Measurements from ENCODE around the gene MOB3A. TPM values are rescaled to one million over a fixed set of nuclear protein-coding genes. Genes with fewer than 3 reads are reported as not detected.
"Not testable (repeated sequence)": the region's sequence is repeated elsewhere in the genome, so short reads cannot be mapped to it uniquely, and the experiment has no call there.

MOB3A gene
- total RNA-seq, 1 donor from 2014 or later = 15.6 TPM

GRCh38 chr19:2128252-2128651 lies 32.1 kb upstream of the MOB3A start:
- intact Hi-C loops (cut with DNase I); DNase-seq: not testable (repeated sequence)
- peak; percentile 7 for ATAC-seq (ENCODE audit: poor library complexity)

- DNase-seq = peak; percentile 86
- intact Hi-C loops (cut with DNase I) = no loop called here
- ATAC-seq (ENCODE audit: poor library complexity) = peak; percentile 83
Measured at GRCh38 chr19:2127758-2128157, 31.6 kb upstream of the MOB3A start.

- intact Hi-C loops (cut with DNase I) = no loop called here
- no peak for ATAC-seq (ENCODE audit: poor library complexity)
- no peak for DNase-seq
Measured at GRCh38 chr19:2126879-2127518, 30.9 kb upstream of the MOB3A start.

GRCh38 chr19:2123682-2124387 lies 27.7 kb upstream of the MOB3A start:
- ATAC-seq (ENCODE audit: poor library complexity) (no peak), DNase-seq (no peak)
- intact Hi-C loops (cut with DNase I) = no loop called here

- intact Hi-C loops (cut with DNase I) = no loop called here
- ATAC-seq (ENCODE audit: poor library complexity) (no peak), DNase-seq (no peak)
Measured at GRCh38 chr19:2122982-2123381, 26.9 kb upstream of the MOB3A start.

- intact Hi-C loops (cut with DNase I) = no loop called here
- ATAC-seq (ENCODE audit: poor library complexity) = no peak
- no peak for DNase-seq
Measured at GRCh38 chr19:2122251-2122650, 26.1 kb upstream of the MOB3A start.

GRCh38 chr19:2121416-2122051 lies 25.4 kb upstream of the MOB3A start:
- DNase-seq = no peak
- ATAC-seq (ENCODE audit: poor library complexity) = no peak
- intact Hi-C loops (cut with DNase I) = no loop called here

GRCh38 chr19:2120821-2121220 lies 24.7 kb upstream of the MOB3A start:
- intact Hi-C loops (cut with DNase I) = no loop called here
- DNase-seq (no peak), ATAC-seq (ENCODE audit: poor library complexity) (no peak)

GRCh38 chr19:2119921-2120785 lies 24.0 kb upstream of the MOB3A start:
- DNase-seq (no peak), ATAC-seq (ENCODE audit: poor library complexity) (no peak)
- intact Hi-C loops (cut with DNase I) = no loop called here

GRCh38 chr19:2118438-2118837 lies 22.3 kb upstream of the MOB3A start:
- ATAC-seq (ENCODE audit: poor library complexity) (no peak), DNase-seq (no peak)
- intact Hi-C loops (cut with DNase I) = no loop called here

GRCh38 chr19:2117215-2117960 lies 21.3 kb upstream of the MOB3A start:
- ATAC-seq (ENCODE audit: poor library complexity) (no peak), DNase-seq (no peak)
- intact Hi-C loops (cut with DNase I) = no loop called here

- intact Hi-C loops (cut with DNase I) = no loop called here
- ATAC-seq (ENCODE audit: poor library complexity) (no peak), DNase-seq (no peak)
Measured at GRCh38 chr19:2116507-2116906, 20.4 kb upstream of the MOB3A start.

- intact Hi-C loops (cut with DNase I) = no loop called here
- DNase-seq (no peak), ATAC-seq (ENCODE audit: poor library complexity) (no peak)
Measured at GRCh38 chr19:2115911-2116426, 19.8 kb upstream of the MOB3A start.

GRCh38 chr19:2115324-2115723 lies 19.2 kb upstream of the MOB3A start:
- ATAC-seq (ENCODE audit: poor library complexity) = no peak
- DNase-seq = no peak
- intact Hi-C loops (cut with DNase I) = no loop called here

- DNase-seq (no peak), ATAC-seq (ENCODE audit: poor library complexity) (no peak)
- intact Hi-C loops (cut with DNase I) = no loop called here
Measured at GRCh38 chr19:2114821-2115220, 18.7 kb upstream of the MOB3A start.

- intact Hi-C loops (cut with DNase I) = no loop called here
- ATAC-seq (ENCODE audit: poor library complexity) (no peak), DNase-seq (no peak)
Measured at GRCh38 chr19:2114218-2114617, 18.1 kb upstream of the MOB3A start.

GRCh38 chr19:2113439-2114211 lies 17.5 kb upstream of the MOB3A start:
- DNase-seq (no peak), ATAC-seq (ENCODE audit: poor library complexity) (no peak)
- intact Hi-C loops (cut with DNase I) = no loop called here
